ENCODE data around the gene CACNA1H.
"Not testable (repeated sequence)": the region's sequence is repeated elsewhere in the genome, so short reads cannot be mapped to it uniquely, and the experiment has no call there.

DNA sequence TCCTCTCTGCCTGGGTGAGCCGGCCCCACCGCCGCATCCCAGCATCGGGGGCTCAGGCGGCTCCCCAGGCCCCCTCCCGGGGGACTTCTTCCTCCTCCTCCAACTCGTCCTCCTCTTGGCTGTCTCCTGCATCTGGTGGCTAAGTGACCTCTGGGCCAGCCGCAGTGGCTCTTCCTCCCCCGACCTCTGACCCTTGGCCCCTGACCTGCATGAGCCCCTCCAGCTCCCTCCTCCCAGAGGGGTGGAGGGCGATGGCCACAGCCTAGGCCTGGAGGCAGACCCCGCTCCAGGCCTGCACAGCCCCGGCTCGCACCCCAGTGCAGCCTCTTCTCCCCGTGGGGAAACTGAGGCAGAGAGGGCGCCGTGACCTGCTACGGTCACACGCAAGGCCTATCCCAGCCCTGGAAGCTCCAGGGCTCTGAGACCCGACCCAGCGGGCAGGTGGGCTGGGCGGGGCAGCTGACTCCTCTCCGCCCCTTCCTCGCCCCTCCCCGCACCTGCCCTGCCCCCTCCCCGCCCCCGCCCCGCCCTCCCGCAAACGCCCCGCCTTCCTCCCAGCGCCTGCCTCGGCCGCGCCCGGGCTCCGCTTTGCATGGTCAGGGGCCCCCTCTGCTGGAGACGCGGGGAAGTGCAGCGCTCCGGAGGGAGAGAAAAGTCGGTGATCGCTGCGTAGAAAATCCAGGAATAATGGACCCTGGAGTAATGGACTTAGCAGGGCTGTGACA, 96.3 kb downstream of the CACNA1H start:
- TF ChIP-seq, protein P1, sequence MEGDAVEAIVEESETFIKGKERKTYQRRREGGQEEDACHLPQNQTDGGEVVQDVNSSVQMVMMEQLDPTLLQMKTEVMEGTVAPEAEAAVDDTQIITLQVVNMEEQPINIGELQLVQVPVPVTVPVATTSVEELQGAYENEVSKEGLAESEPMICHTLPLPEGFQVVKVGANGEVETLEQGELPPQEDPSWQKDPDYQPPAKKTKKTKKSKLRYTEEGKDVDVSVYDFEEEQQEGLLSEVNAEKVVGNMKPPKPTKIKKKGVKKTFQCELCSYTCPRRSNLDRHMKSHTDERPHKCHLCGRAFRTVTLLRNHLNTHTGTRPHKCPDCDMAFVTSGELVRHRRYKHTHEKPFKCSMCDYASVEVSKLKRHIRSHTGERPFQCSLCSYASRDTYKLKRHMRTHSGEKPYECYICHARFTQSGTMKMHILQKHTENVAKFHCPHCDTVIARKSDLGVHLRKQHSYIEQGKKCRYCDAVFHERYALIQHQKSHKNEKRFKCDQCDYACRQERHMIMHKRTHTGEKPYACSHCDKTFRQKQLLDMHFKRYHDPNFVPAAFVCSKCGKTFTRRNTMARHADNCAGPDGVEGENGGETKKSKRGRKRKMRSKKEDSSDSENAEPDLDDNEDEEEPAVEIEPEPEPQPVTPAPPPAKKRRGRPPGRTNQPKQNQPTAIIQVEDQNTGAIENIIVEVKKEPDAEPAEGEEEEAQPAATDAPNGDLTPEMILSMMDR (conservative IDR thresholded peaks at IDR 0.05; ENCODE audit: low read depth, low read length), result not testable (repeated sequence)
- TF ChIP-seq BHLHE40 (IDR thresholded peaks at IDR 0.05; ENCODE audit: low read depth, low read length); RCOR1 (IDR thresholded peaks at IDR 0.05; ENCODE audit: insufficient replicate concordance, low read length); POLR2A (IDR thresholded peaks at IDR 0.05; ENCODE audit: low read depth, low read length); SMC3 (IDR thresholded peaks at IDR 0.05; ENCODE audit: low read depth, low read length); USF2 (IDR thresholded peaks at IDR 0.05; ENCODE audit: low read depth, low read length): not testable (repeated sequence)
